Measurements from ENCODE around the gene U2AF2. TPM values are rescaled to one million over a fixed set of nuclear protein-coding genes. Genes with fewer than 3 reads are reported as not detected.

U2AF2 gene
- total RNA-seq, 4 donors from 2014 or later: 115 to 242 (median 141) TPM

DNA sequence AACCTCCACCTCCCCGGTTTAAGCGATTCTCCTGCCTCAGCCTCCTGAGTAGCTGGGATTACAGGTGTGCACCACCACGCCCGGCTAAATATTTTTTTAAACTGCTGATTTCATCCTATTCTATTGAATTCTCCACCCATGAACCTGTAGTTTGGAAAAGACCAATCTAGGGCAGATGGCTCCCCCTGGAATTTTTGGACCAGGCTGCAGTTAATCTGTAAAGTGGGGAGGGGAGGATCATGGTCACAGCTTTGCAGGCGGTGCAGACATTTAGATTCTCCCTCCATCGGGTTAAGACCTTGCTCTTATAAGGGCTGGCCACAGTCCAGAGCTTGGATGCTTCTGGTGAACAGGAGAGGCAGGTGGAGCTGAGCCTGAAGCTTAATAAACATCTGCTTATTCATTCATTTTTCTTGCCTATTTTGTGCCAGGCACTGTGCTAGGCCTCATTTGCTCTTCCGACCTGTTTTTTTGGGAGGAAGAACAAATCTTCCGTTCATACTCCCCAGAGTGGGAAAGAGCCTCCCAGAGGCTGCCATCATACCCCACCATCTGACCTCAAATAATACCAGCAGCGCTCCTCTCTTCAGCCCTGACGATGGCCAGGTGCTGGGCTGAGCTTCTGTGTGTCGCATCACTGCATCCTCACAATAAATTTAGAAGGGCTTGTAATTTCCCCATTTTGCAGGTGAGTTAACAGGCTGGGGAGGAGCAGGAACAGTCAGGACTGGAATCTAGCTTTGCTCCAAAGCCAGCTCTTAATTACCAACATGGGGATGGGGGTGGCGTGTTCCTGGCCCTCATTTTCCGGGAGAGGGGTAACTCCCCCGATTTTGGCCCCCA is 7.7 kb upstream of the U2AF2 start:
- WGBS, 2 donors: 37 to 40% methylated on average over 14 of the region's 14 CpGs
- peak overlapping the region; percentile 80 to 93 (median 88) for H3K27ac ChIP-seq

DNA sequence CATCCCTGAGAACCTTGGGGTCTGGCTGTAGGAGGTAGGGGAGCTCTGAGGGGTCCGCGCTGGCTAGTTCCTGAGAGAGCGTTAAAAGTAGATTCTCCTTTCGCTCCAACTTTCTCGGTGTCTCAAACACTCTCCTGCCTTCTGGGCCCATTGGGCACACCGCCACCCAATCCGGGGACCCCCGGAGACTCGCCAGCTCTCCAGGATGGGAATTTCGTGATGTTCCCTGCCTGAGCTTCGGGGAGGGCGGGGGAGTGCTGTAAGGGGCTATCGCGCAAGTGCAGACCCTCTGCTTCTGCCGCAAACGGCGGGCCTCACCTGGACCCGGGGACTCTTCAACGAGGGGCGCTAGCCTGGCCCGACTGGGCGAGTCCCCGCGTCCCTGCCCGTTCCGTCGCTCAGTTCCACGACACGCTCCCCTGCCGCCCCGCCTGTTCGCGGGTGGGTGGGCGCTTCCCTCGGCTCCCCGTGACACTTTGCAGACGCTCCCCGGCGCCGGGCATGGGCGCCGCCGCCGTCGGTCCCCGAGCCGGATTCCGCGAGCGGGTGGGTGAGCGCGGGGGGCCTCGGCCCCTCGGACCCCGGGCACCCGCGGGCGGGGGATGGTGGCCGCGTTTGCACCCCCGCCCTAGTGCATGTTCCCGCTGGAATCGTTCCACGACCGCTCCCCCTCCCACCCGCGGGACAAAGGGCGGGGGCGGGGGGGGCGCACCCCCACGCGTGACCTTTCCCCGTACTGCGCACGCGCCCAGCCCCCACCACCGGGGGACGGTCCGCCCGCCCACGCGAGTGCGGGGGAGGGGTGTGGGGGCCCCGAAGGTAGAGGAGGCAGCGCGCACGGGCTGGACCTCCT is 6.9 kb upstream of the U2AF2 start, which contains the start of gene CCDC106:
Gene CCDC106 (plus strand): TSS at position 481 of the 853 bp plus-strand sequence. CDS start 835 bp downstream, outside the sequence.
- peaks cover 0 to 65% (median 26%) of the 10 kb centered on the region in 4 donors for H3K4me1 ChIP-seq
- peaks cover 0 to 41% (median 0%) of the 10 kb centered on the region in 3 donors for H3K36me3 ChIP-seq
- TF ChIP-seq POLR2A (IDR thresholded peaks at IDR 0.05) (peak in 1 of 2 donors; percentile 21), EP300 (IDR thresholded peaks at IDR 0.05) (peak; percentile 5 to 41)
- TF ChIP-seq, protein P1, sequence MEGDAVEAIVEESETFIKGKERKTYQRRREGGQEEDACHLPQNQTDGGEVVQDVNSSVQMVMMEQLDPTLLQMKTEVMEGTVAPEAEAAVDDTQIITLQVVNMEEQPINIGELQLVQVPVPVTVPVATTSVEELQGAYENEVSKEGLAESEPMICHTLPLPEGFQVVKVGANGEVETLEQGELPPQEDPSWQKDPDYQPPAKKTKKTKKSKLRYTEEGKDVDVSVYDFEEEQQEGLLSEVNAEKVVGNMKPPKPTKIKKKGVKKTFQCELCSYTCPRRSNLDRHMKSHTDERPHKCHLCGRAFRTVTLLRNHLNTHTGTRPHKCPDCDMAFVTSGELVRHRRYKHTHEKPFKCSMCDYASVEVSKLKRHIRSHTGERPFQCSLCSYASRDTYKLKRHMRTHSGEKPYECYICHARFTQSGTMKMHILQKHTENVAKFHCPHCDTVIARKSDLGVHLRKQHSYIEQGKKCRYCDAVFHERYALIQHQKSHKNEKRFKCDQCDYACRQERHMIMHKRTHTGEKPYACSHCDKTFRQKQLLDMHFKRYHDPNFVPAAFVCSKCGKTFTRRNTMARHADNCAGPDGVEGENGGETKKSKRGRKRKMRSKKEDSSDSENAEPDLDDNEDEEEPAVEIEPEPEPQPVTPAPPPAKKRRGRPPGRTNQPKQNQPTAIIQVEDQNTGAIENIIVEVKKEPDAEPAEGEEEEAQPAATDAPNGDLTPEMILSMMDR (IDR thresholded peaks at IDR 0.05): no peak
- no peaks in the 10 kb centered on the region for H3K27me3 ChIP-seq
- 2% methylated on average over 13 to 31 of the region's 87 CpGs for WGBS, 2 donors
- H3K27ac ChIP-seq: peak within 1 kb of the TSS; percentile 80 to 93 (median 88)
- peak in 1 of 2 donors; percentile 63 for DNase-seq (ENCODE audit: low spot score in 2 of 2)
- H3K4me3 ChIP-seq: peak within 1 kb of the TSS; percentile 63 to 92 (median 68)
- H3K9me3 ChIP-seq: no peaks in the 10 kb centered on the region

More for the DNA sequence above, 7.7 kb upstream of the U2AF2 start:
- peak overlapping the region; percentile 63 to 92 (median 68) for H3K4me3 ChIP-seq
- H3K9me3 ChIP-seq: no peaks in the 10 kb centered on the region
- peaks cover 0 to 34% (median 0%) of the 10 kb centered on the region in 3 donors for H3K36me3 ChIP-seq
- no peak for DNase-seq (ENCODE audit: low spot score in 2 of 2)
- TF ChIP-seq, protein P1 (IDR thresholded peaks at IDR 0.05): no peak
- TF ChIP-seq EP300 (IDR thresholded peaks at IDR 0.05) (no peak), POLR2A (IDR thresholded peaks at IDR 0.05) (no peak)
- H3K27me3 ChIP-seq: no peaks in the 10 kb centered on the region
- peaks cover 0 to 66% (median 33%) of the 10 kb centered on the region in 4 donors for H3K4me1 ChIP-seq

DNA sequence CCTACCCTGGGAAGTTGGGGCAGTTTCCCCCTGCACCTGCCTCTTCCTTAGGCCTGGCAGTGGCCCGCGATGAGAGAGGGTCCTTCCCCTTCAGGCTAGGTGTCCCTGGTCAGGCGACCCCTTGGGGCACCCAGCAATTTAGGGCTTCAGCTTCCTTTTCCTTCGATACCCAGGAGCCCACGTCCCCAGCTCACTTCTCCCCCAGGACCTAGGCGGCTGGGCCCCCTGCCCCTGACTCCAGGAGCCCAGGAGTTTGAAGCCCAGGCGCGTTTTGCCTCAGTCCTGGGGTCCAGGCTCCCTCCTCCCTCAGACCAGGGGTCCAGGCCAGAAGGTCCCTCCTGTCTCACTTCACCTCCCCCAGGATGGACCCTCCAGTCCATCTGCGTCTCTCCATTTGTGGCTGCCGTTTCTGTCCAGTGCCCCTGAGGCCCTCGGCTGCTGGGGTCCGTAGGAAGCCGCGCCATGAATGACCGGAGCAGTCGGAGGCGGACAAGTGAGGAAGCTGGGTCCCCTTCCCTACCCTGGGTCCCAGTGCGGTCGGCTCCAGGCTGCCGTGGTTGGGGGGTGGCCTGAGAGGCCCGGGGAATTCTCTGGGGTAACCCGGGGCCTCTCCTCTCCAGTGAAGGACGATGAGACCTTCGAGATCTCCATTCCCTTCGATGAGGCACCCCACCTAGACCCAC is 6.1 kb upstream of the U2AF2 start:
- no peaks in the 10 kb centered on the region for H3K9me3 ChIP-seq
- WGBS, 2 donors: 14 to 15% methylated on average over 23 to 25 of the region's 25 CpGs
- peak overlapping the region; percentile 63 to 92 (median 68) for H3K4me3 ChIP-seq
- DNase-seq (ENCODE audit: low spot score in 2 of 2): no peak
- H3K36me3 ChIP-seq: peaks cover 0 to 41% (median 0%) of the 10 kb centered on the region in 3 donors
- H3K4me1 ChIP-seq: peaks cover 0 to 65% (median 27%) of the 10 kb centered on the region in 4 donors
- no peaks in the 10 kb centered on the region for H3K27me3 ChIP-seq
- peak overlapping the region; percentile 80 to 93 (median 88) for H3K27ac ChIP-seq
- TF ChIP-seq, protein P1 (IDR thresholded peaks at IDR 0.05): no peak
- TF ChIP-seq POLR2A (IDR thresholded peaks at IDR 0.05): no peak
- TF ChIP-seq EP300 (IDR thresholded peaks at IDR 0.05): no peak

DNA sequence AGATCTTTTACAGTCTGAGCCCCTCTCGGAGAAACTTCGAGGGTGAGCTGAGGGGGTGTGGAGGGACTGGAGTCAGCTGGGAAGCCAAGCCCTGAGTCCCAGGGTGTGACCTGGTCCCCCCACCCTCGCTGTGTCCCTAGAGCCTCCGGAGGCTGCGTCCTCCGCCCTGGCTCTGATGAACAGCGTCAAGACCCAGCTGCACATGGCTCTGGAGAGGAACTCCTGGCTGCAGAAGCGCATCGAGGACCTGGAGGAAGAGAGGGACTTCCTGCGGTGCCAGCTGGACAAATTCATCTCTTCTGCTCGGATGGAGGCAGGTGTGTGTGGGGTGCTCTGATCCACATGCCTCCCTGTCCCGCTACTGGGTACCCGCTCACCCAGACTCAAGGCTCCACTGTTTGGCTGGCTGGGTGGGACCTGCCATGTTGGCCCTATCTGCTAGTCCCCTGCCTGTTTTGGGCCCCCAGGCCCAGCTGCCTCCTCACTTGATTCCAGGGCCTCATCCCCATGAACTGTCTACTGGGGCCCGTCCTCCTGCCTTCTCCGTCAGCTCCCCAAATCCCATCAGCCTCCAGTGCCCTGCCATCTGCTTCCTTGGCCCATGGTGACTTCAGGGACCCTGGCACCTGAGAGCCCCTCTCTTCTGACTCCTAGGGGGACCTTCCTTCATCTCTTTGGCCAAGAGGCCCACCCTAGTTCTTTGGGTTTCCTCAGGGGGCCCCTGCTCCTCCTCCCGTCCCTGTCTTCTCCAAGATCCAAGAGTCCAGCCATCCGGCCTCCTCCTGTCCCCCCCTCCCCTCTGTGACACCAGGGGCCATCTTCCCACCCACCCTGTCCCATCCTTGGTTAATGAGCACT is 5.3 kb upstream of the U2AF2 start:
- Histone ChIP-seq H3K36me3 (peaks cover 0 to 41% (median 0%) of the 10 kb centered on the region in 3 donors), H3K27ac (peak overlapping the region; percentile 80 to 93 (median 88)), H3K9me3 (no peaks in the 10 kb centered on the region), H3K4me3 (peak overlapping the region in 2 of 4 donors; percentile 63 to 92), H3K27me3 (no peaks in the 10 kb centered on the region), H3K4me1 (peaks cover 0 to 57% (median 20%) of the 10 kb centered on the region in 4 donors)
- WGBS, 2 donors: 73 to 74% methylated on average over 15 to 17 of the region's 17 CpGs
- no peak for DNase-seq (ENCODE audit: low spot score in 2 of 2)
- TF ChIP-seq EP300 (IDR thresholded peaks at IDR 0.05) (no peak), POLR2A (IDR thresholded peaks at IDR 0.05) (no peak)
- TF ChIP-seq, protein P1 (IDR thresholded peaks at IDR 0.05): no peak
